HEK293T (cell line): ENCODE data around the gene SPRR1A.

Source experiments
- FOXK2 ChIP-seq: fragments of 450-650 bp; IDR thresholded peaks from 2 replicates; pipeline ENCODE4 v1.6.1; 2016; ENCODE audit warnings: mild to moderate bottlenecking
- NFRKB ChIP-seq: fragments of 450-650 bp; IDR thresholded peaks from 2 replicates; pipeline ENCODE4 v1.6.1; 2016; ENCODE audit warnings: mild to moderate bottlenecking, moderate library complexity
- SP1 ChIP-seq: fragments of 450-650 bp; IDR thresholded peaks from 2 replicates; pipeline ENCODE4 v1.6.1; 2017
- SUZ12 ChIP-seq: fragments of 450-650 bp; IDR thresholded peaks from 2 replicates; pipeline ENCODE4 v1.6.1; 2016; ENCODE audit warnings: mild to moderate bottlenecking
- ZNF384 ChIP-seq: fragments of 450-650 bp; IDR thresholded peaks from 2 replicates; pipeline ENCODE4 v1.6.1; 2016

DNA sequence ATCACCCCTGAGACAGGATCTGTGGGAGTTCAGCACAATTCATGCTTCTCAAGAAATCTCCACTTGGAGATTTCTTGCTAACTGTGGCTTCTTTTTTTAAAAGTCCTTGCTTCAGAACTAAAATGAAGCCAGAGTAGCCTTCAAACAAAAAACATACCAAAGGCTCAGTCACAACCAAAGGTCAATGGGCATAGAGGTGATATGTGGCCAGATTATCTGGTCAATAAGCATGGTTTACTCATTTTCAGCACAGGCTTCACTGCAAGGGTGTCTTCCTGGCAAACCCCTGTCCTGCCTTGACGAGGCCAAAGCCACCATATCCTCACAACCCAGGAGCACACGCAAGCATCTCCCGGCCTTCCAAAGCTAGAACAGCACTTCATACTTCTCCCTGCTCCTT lies 24.6 kb upstream of the SPRR1A start:
- TF ChIP-seq FOXK2 (no peak), SP1 (no peak), ZNF384 (no peak), SUZ12 (no peak), NFRKB (no peak)
